Measurements from ENCODE around the gene AREG. TPM values are rescaled to one million over a fixed set of nuclear protein-coding genes. Genes with fewer than 3 reads are reported as not detected.

Gene AREG
- total RNA-seq, 1 donor from 2014 or later, result not detected

DNA sequence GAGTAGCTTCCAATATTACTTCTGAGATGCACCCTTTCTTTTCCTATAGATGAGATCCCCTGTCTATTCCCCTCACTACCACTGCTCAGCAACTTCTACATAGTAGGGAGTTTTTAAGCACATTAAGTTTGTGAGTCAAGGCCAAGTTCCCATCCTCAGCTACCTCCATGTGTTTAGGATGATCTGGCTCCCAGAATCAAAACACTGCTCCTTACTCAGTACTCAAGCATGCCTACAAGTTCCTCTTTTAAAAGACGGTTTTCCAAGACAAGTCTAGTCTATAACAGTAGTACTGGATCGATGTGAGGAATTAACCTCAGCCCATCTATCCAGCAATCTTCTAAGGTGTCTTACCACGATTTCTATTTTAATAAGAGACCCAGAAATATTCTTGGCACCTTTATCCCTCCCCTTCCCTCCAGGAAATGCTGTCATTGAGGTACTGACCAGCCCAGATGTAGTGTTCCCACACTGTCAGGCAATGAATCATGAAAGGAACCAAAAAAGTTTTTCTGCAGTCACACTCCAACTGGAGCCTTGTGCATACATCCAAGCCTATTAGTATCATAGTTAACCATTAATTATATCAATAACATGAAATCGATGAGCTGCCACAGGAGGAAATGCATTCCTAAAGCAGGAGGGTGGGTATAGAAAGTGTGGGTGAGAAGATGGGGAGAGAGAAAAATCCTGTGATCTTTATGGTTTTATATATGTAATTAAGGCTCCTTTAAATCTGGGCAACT, 29.6 kb downstream of the AREG start:
- TF ChIP-seq, protein P1, sequence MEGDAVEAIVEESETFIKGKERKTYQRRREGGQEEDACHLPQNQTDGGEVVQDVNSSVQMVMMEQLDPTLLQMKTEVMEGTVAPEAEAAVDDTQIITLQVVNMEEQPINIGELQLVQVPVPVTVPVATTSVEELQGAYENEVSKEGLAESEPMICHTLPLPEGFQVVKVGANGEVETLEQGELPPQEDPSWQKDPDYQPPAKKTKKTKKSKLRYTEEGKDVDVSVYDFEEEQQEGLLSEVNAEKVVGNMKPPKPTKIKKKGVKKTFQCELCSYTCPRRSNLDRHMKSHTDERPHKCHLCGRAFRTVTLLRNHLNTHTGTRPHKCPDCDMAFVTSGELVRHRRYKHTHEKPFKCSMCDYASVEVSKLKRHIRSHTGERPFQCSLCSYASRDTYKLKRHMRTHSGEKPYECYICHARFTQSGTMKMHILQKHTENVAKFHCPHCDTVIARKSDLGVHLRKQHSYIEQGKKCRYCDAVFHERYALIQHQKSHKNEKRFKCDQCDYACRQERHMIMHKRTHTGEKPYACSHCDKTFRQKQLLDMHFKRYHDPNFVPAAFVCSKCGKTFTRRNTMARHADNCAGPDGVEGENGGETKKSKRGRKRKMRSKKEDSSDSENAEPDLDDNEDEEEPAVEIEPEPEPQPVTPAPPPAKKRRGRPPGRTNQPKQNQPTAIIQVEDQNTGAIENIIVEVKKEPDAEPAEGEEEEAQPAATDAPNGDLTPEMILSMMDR (conservative IDR thresholded peaks at IDR 0.05), result no peak
- H3K36me3 Mint-ChIP-seq (ENCODE audit: low read depth), result no peaks in the 10 kb centered on the region
- H3K27me3 Mint-ChIP-seq (ENCODE audit: low read depth), result peaks cover 2% of the 10 kb centered on the region
- DNase-seq (ENCODE audit: low read depth, low spot score), result no peak
- H3K27ac Mint-ChIP-seq (ENCODE audit: unreplicated experiment), result no peak overlapping the region
- no peak overlapping the region for H3K4me3 Mint-ChIP-seq
- no peaks in the 10 kb centered on the region for H3K4me1 Mint-ChIP-seq
- no peaks in the 10 kb centered on the region for H3K9me3 Mint-ChIP-seq

DNA sequence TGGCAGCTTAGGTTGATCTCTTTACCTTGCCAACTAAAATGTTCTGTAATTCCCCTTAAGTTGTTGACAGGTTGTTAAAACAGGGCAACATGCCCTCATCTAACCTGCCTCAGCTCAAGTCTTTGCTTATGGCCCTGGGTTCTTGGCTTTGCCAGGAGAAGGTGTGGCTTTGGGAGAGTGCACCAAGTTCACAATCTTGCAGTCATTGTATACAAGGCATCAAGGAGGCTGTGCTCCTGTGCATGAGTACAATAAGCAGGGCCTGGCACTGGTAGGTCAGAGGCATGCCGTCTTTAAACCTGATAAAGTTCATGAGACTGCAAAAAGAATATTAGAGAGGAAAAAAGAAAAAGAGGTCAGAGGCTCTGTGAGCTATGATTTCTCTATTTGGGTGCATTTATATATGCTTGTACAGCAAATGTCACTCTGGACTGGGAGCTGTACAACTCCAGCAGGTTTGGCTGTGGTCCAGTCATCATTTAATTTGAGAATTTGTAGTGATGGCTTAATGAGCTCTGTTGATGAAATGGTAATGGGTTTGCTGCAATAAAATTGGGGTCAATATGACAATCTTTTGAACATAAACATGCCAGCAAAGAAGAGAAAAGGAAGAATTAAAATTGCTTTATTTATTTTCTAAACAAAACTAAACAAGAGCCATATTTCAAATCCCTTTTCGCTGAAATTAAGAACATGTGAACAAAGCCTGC, 30.3 kb downstream of the AREG start:
- Mint-ChIP-seq H3K4me3 (no peak overlapping the region), H3K9me3 (no peaks in the 10 kb centered on the region), H3K27me3 (ENCODE audit: low read depth) (peaks cover 5% of the 10 kb centered on the region), H3K27ac (ENCODE audit: unreplicated experiment) (no peak overlapping the region), H3K4me1 (no peaks in the 10 kb centered on the region), H3K36me3 (ENCODE audit: low read depth) (no peaks in the 10 kb centered on the region)
- TF ChIP-seq, protein P1 (conservative IDR thresholded peaks at IDR 0.05), result no peak
- DNase-seq (ENCODE audit: low read depth, low spot score), result no peak

DNA sequence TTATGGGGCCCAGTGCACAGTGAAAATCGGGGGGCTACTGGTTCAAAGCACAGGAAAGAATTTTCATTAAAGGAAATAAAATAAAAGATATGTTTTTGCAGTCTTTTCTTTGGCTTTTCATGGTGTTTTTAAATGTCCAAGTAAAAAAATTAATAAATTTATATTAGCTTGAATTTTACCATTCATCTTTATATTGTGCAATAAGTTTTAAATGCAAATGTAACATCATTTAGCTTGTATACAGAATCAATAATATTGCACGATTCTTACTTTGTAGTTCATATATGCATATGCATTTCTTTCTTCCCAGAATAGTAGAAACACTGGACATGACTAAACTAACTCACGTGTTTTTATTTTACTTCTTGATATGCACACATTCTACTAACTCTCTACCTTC, 31.0 kb downstream of the AREG start:
- Mint-ChIP-seq H3K9me3 (no peaks in the 10 kb centered on the region), H3K27ac (ENCODE audit: unreplicated experiment) (no peak overlapping the region)
- no peak for DNase-seq (ENCODE audit: low read depth, low spot score)

DNA sequence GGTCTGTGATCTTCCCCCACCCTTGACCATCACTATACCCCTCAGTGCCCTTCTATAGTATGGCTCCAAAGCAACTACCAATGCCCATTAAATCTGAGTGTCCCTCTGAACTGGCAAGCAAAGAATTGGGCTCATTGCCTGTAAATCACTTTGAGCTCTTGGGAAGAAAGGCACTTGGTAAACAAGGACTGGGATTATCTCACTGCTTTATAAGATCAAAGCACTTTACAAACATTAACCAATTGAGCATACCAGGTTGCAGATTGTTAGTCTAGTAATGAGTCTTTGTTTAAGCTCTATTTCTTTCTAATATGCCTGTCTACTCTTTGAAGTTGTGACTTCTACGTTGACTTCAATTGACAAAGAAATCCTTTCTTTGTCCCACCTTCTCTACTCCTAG, 34.1 kb downstream of the AREG start:
- Mint-ChIP-seq H3K27me3 (ENCODE audit: low read depth) (peaks cover 6% of the 10 kb centered on the region), H3K4me3 (no peak overlapping the region), H3K9me3 (no peaks in the 10 kb centered on the region), H3K4me1 (no peaks in the 10 kb centered on the region), H3K27ac (ENCODE audit: unreplicated experiment) (no peak overlapping the region), H3K36me3 (ENCODE audit: low read depth) (no peaks in the 10 kb centered on the region)
- DNase-seq (ENCODE audit: low read depth, low spot score), result no peak
- TF ChIP-seq, protein P1 (conservative IDR thresholded peaks at IDR 0.05), result no peak

More for the DNA sequence above, 31.0 kb downstream of the AREG start:
- Mint-ChIP-seq H3K36me3 (ENCODE audit: low read depth) (no peaks in the 10 kb centered on the region), H3K4me1 (no peaks in the 10 kb centered on the region), H3K27me3 (ENCODE audit: low read depth) (peaks cover 6% of the 10 kb centered on the region), H3K4me3 (no peak overlapping the region)
- TF ChIP-seq, protein P1 (conservative IDR thresholded peaks at IDR 0.05), result no peak

DNA sequence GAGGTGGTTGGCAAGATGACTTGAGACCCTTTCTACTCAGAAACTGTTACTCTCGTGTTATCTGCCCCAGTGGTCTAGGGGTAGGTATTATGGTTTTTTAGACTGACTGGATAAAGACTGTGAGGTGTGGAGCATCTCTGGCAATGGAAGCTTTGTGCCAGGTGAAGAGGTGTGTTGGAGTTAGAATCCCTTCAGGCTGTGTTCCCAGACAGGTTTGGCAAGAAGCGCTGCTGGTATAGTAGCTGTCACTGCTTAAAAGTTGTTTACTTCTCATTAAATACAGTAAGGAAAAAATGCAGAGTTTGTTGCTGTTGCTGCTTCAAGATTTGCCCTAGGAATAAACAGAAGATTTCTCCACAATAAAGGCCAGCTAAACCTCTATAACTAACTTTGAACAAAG, 35.3 kb downstream of the AREG start:
- H3K27ac Mint-ChIP-seq (ENCODE audit: unreplicated experiment), result no peak overlapping the region
- TF ChIP-seq, protein P1 (conservative IDR thresholded peaks at IDR 0.05), result no peak
- no peaks in the 10 kb centered on the region for H3K4me1 Mint-ChIP-seq
- H3K36me3 Mint-ChIP-seq (ENCODE audit: low read depth), result no peaks in the 10 kb centered on the region
- H3K9me3 Mint-ChIP-seq, result no peaks in the 10 kb centered on the region
- H3K27me3 Mint-ChIP-seq (ENCODE audit: low read depth), result peaks cover 6% of the 10 kb centered on the region
- no peak for DNase-seq (ENCODE audit: low read depth, low spot score)
- H3K4me3 Mint-ChIP-seq, result no peak overlapping the region

Data from neural crest cell (in vitro differentiated cells).